Stomach (tissue), 4 donors: ENCODE data around the gene COL6A1.

Source experiments
- EP300 ChIP-seq: sonication (generic); formaldehyde crosslinking; IDR thresholded peaks from one replicate; pipeline ENCODE4 v1.6.1; 2017; ENCODE audit warnings: antibody characterized with exemption
- POLR2A ChIP-seq, 4 donors: fragments of 450-650 bp; IDR thresholded peaks; one replicate each; pipeline ENCODE4 v1.6.1; 2016; ENCODE audit warnings: antibody characterized with exemption in 4 of 4, control low read depth in 2 of 4, mild to moderate bottlenecking in 1 of 4, moderate library complexity in 1 of 4
- TF ChIP-seq, protein P1 (sequence below), 7 experiments: fragments of 450-650 bp in 4 of 7; fragments of 200-600 bp in 3 of 7; sonication (generic) in 3 of 7; IDR thresholded peaks; one replicate each; pipeline ENCODE4 v1.5.1; 2016 to 2019; ENCODE audit warnings: antibody characterized with exemption in 7 of 7, control low read depth in 2 of 7, mild to moderate bottlenecking in 1 of 7

DNA sequence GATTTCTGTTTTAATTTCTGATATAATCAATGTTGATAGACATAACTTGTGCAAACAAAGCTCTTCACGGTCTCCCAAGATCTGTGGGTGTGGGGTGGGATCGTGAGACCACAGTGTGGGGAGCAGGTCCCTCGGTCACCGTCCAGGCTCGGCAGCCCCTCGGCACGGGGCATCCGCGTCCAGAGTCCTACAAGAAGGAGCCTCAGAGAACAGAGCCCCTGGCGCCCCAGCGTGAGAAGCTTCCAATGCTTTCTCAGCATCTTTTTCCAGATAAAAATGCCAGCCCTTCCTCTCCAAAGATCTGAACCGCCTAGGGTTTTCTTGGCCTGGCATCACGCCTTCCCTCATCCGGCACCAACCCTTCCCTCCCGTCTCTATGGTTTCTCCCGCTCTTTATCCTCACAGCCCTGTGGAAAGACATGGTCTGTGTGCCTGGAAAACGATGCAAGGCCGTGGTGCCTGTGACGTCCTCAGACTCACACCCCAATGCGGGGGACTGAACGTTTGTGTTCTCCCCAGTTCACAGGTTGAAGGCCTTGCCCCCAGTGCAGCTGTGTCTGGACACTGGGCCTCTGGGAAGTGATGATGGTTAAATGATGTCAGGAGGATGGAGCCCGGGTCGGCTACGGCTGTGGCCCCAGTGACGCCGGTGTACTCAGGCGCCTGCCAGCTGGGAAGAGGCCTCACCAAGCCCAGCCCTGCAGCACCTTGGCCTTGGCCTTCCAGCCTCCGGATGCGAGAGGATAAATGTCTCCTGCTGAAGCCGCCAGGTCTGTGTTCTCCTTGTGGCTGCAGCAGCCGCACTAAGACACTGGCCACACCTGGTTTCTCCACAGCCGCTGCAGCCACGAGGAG, 70.5 kb downstream of the COL6A1 start:
- TF ChIP-seq, protein P1, sequence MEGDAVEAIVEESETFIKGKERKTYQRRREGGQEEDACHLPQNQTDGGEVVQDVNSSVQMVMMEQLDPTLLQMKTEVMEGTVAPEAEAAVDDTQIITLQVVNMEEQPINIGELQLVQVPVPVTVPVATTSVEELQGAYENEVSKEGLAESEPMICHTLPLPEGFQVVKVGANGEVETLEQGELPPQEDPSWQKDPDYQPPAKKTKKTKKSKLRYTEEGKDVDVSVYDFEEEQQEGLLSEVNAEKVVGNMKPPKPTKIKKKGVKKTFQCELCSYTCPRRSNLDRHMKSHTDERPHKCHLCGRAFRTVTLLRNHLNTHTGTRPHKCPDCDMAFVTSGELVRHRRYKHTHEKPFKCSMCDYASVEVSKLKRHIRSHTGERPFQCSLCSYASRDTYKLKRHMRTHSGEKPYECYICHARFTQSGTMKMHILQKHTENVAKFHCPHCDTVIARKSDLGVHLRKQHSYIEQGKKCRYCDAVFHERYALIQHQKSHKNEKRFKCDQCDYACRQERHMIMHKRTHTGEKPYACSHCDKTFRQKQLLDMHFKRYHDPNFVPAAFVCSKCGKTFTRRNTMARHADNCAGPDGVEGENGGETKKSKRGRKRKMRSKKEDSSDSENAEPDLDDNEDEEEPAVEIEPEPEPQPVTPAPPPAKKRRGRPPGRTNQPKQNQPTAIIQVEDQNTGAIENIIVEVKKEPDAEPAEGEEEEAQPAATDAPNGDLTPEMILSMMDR (IDR thresholded peaks at IDR 0.05) = no peak
- TF ChIP-seq POLR2A (IDR thresholded peaks at IDR 0.05) (no peak), EP300 (no peak)
